SK-N-MC (cell line): Measurements from ENCODE around the gene STX12.

Source experiments
- EZH2 ChIP-seq: fragments of 200-600 bp; sonication (generic); IDR thresholded peaks from one replicate; pipeline ENCODE4 v1.6.1; 2017; ENCODE audit warnings: antibody characterized with exemption
- FOXP2 ChIP-seq: optimal IDR thresholded peaks from 2 replicates; pipeline ENCODE3; 2011; ENCODE audit warnings: mild to moderate bottlenecking, moderate library complexity; ENCODE audit not compliant: insufficient read depth; ENCODE audit errors: extremely low read length, control extremely low read depth
- POLR2AphosphoS5 ChIP-seq: IDR thresholded peaks from 2 replicates; pipeline ENCODE4 v1.6.1; 2012; ENCODE audit warnings: mild to moderate bottlenecking, low read depth, low read length, borderline replicate concordance

DNA sequence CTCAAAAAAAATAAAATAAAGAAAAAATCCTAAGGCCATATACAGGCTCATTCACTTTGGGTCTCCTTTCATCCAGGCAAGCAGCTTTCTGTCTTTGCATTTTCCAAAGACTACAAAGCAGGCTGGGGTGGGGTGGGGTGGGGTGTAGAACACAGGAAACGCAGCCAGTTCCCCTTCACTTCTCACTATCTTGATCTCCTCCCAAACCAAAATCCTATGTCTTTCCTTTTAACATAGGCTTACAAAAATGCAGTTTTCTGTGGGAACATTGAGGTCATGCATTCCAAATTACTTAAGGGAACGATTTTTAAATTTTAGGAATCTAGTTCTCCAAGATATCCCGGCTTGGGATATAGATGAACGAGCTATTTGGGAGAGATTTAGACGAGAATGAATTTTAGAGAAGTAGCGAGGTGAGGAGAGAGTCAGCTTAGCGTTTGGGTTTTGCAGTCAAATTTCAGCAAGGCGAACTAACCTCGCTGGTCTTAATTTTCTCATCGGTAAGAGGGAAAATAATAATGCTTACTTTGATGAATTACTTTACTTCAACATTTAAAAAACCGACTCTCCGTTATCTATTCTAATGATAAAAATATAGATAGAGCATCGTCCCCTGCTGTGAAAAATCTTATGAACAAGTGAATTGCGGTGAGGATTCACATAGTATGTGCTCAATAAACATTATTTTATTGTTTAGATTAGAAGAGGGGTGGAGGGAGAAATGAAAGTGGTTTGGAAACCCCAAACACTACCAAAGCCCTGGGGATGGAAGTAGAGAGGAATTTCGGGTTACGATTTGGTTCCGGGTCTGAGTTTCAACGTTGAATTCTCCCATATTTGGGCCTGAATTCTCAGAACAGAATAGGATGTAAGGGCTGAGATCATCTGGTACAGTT, 735 bp upstream of the STX12 start:
- TF ChIP-seq EZH2 (no peak), POLR2AphosphoS5 (no peak), FOXP2 (no peak)
